ENCODE measurements around the gene ASAH2. TPM values are rescaled to one million over a fixed set of nuclear protein-coding genes. Genes with fewer than 3 reads are reported as not detected.

Gene ASAH2
- total and polyA plus RNA-seq, 11 donors = 0.25 to 2.9 (median 1.00) TPM

GRCh38 chr10:50219646-50220045, 31.7 kb downstream of the ASAH2 start:
- 85 to 92% (median 90%) methylated on average over 2 of the region's 2 CpGs for WGBS, 4 donors
- DNase-seq (no peak), ATAC-seq (no peak)
- Histone ChIP-seq H3K4me3 (no peak overlapping the region), H3K4me1 (peaks cover 0 to 5% (median 0%) of the 10 kb centered on the region in 12 donors), H3K36me3 (no peaks in the 10 kb centered on the region), H3K27me3 (peaks cover 0 to 7% (median 0%) of the 10 kb centered on the region in 9 donors), H3K27ac (no peak overlapping the region), H3K9me3 (peaks cover 0 to 8% (median 0%) of the 10 kb centered on the region in 12 donors)
- no peak for TF ChIP-seq POLR2A (IDR thresholded peaks at IDR 0.05)
- no peak for TF ChIP-seq CTCF (IDR thresholded peaks at IDR 0.05)
- intact Hi-C loops (cut with DNase I) = loop anchor here in 8 of 10 donors (5.0 to 10.0 kb wide), 3 partner anchors 622 to 627 kb away; no protein-coding TSS in a partner anchor

DNA sequence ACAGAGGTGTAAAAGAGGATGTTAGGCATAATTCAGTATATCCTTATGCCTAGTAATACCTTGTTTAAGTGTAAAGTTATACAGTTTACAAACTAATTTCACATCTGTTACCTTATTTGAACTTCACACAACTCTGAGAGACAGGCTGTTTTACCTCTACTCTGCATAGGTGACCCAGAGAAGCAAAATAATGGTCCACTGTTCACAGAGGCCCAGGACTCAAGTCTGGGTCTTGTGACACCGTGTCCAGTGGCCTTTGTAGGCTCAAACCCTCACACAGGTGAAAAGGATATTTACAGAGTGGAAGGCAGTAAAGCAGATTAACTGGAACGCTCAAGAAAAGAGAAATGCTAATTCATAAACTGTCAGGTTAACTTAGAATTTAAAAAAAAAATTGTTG, 32.1 kb downstream of the ASAH2 start:
- 72 to 82% (median 78%) methylated on average over 2 of the region's 2 CpGs for WGBS, 4 donors
- H3K36me3 ChIP-seq = no peaks in the 10 kb centered on the region

GRCh38 chr10:50216894-50217293, 34.4 kb downstream of the ASAH2 start:
- 66 to 82% (median 73%) methylated on average over 3 of the region's 3 CpGs for WGBS, 4 donors
- peaks cover 0 to 8% (median 0%) of the 10 kb centered on the region in 12 donors for H3K9me3 ChIP-seq
- H3K36me3 ChIP-seq = no peaks in the 10 kb centered on the region
- H3K4me1 ChIP-seq = peaks cover 0 to 5% (median 0%) of the 10 kb centered on the region in 12 donors
- intact Hi-C loops (cut with DNase I) = no loop called here
- TF ChIP-seq CTCF (IDR thresholded peaks at IDR 0.05) (no peak), POLR2A (IDR thresholded peaks at IDR 0.05) (no peak)
- no peak overlapping the region for H3K4me3 ChIP-seq
- peaks cover 0 to 4% (median 0%) of the 10 kb centered on the region in 9 donors for H3K27me3 ChIP-seq
- DNase-seq = no peak
- ATAC-seq = no peak
- no peak overlapping the region for H3K27ac ChIP-seq

More for the DNA sequence above, 32.1 kb downstream of the ASAH2 start:
- Histone ChIP-seq H3K4me1 (peaks cover 0 to 5% (median 0%) of the 10 kb centered on the region in 12 donors), H3K9me3 (peaks cover 0 to 8% (median 0%) of the 10 kb centered on the region in 12 donors), H3K4me3 (no peak overlapping the region), H3K27me3 (peaks cover 0 to 4% (median 0%) of the 10 kb centered on the region in 9 donors), H3K27ac (no peak overlapping the region)
- TF ChIP-seq POLR2A (IDR thresholded peaks at IDR 0.05) (no peak), CTCF (IDR thresholded peaks at IDR 0.05) (no peak)
- DNase-seq (no peak), ATAC-seq (no peak)
- intact Hi-C loops (cut with DNase I) = no loop called here

- no peak overlapping the region for H3K27ac ChIP-seq
- TF ChIP-seq POLR2A (IDR thresholded peaks at IDR 0.05) = no peak
- no peak for TF ChIP-seq CTCF (IDR thresholded peaks at IDR 0.05)
- H3K9me3 ChIP-seq = peaks cover 0 to 8% (median 0%) of the 10 kb centered on the region in 12 donors
- ATAC-seq (no peak), DNase-seq (no peak)
- no peak overlapping the region for H3K4me3 ChIP-seq
- H3K27me3 ChIP-seq = peaks cover 0 to 4% (median 0%) of the 10 kb centered on the region in 9 donors
- H3K4me1 ChIP-seq = peaks cover 0 to 5% (median 0%) of the 10 kb centered on the region in 12 donors
- H3K36me3 ChIP-seq = no peaks in the 10 kb centered on the region
- intact Hi-C loops (cut with DNase I) = no loop called here
Measured at GRCh38 chr10:50216418-50216817, 34.9 kb downstream of the ASAH2 start.

All from heart left ventricle (tissue), 16 donors.